UCSD-AML1 (cell line): Measurements from ENCODE around the gene EWSR1.
"Not testable (repeated sequence)": the region's sequence is repeated elsewhere in the genome, so short reads cannot be mapped to it uniquely, and the experiment has no call there.

Experiments
- DNase-seq: peaks from one replicate; lab custom pipeline; 2025; ENCODE audit not compliant: unreplicated experiment; lab: John Stamatoyannopoulos, UW

EWSR1 gene

GRCh38 chr22:29267858-29268510, at the start of gene EWSR1, which contains the start of gene RHBDD3:
TSS of gene EWSR1 (plus strand) at chr22:29268268. CDS start at chr22:29268337, 69 bp downstream.
TSS of gene RHBDD3 (minus strand) at chr22:29267981. CDS start at chr22:29265626, 2,355 bp downstream.
- peak; percentile 99 for DNase-seq

- no peak for DNase-seq
Observed at GRCh38 chr22:29218758-29219408, 49.2 kb upstream of the EWSR1 start.

GRCh38 chr22:29219409-29219782, 48.7 kb upstream of the EWSR1 start:
- not testable (repeated sequence) for DNase-seq

GRCh38 chr22:29219881-29220670, 48.0 kb upstream of the EWSR1 start:
- no peak for DNase-seq

GRCh38 chr22:29224121-29224858, 43.8 kb upstream of the EWSR1 start:
- no peak for DNase-seq

- DNase-seq = no peak
Observed at GRCh38 chr22:29224859-29225410, 43.1 kb upstream of the EWSR1 start.

- DNase-seq = no peak
Observed at GRCh38 chr22:29225422-29226090, 42.5 kb upstream of the EWSR1 start.

- DNase-seq = no peak
Observed at GRCh38 chr22:29226351-29226981, 41.6 kb upstream of the EWSR1 start.

- DNase-seq = no peak
Observed at GRCh38 chr22:29230972-29231875, 36.8 kb upstream of the EWSR1 start.

GRCh38 chr22:29231971-29232959, 35.8 kb upstream of the EWSR1 start:
- no peak for DNase-seq

GRCh38 chr22:29233277-29233877, 34.7 kb upstream of the EWSR1 start:
- no peak for DNase-seq

- DNase-seq = not testable (repeated sequence)
Observed at GRCh38 chr22:29240481-29240880, 27.6 kb upstream of the EWSR1 start.

- no peak for DNase-seq
Observed at GRCh38 chr22:29243874-29244446, 24.1 kb upstream of the EWSR1 start.

GRCh38 chr22:29244785-29245625, 23.1 kb upstream of the EWSR1 start:
- DNase-seq = no peak

GRCh38 chr22:29245626-29246385, 22.3 kb upstream of the EWSR1 start:
- peak; percentile 67 for DNase-seq
